Upper lobe of right lung (tissue), 1 donor: ENCODE measurements around the gene MAML3. TPM values are rescaled to one million over a fixed set of nuclear protein-coding genes. Genes with fewer than 3 reads are reported as not detected.

Experiments
- ATAC-seq: fragments of 200-7000 bp; cut with Tn5 transposase; one replicate; pipeline ENCODE4 v1.9.1; 2020; ENCODE audit warnings: mild to moderate bottlenecking, moderate library complexity
- DNase-seq: peaks from one replicate; pipeline ENCODE4 v3.0.0-alpha.2; 2020
- H3K27ac ChIP-seq: fragments of 200-600 bp; one replicate; pipeline ENCODE4 v1.8.0; 2022
- H3K27me3 ChIP-seq: fragments of 200-600 bp; one replicate; pipeline ENCODE4 v1.8.0; 2022; ENCODE audit warnings: mild to moderate bottlenecking
- H3K36me3 ChIP-seq: fragments of 200-600 bp; one replicate; pipeline ENCODE4 v1.8.0; 2022
- H3K4me1 ChIP-seq: fragments of 200-600 bp; one replicate; pipeline ENCODE4 v1.8.0; 2022
- H3K4me3 ChIP-seq: fragments of 200-600 bp; one replicate; pipeline ENCODE4 v1.8.0; 2022; ENCODE audit warnings: mild to moderate bottlenecking
- H3K9me3 ChIP-seq: fragments of 200-600 bp; one replicate; pipeline ENCODE4 v1.8.0; 2022
- intact Hi-C: fragments of 100-400 bp; cut with DNase I; formaldehyde crosslinking; loops from one replicate; pipeline ENCODE4 v1.11.0; 2022
- total RNA-seq: library from RNA; stranded (reverse); fragmentation: NEBNext Ultra II Directional; extraction: Animal tissue kit (Norgen Biotek cat#: 25700); gene quantifications from one replicate; pipeline ENCODE4 v1.2.1, GENCODE V29; 2021
- TF ChIP-seq, protein P1 (sequence below): fragments of 200-600 bp; IDR thresholded peaks from one replicate; pipeline ENCODE4 v1.8.0; 2022; ENCODE audit warnings: antibody characterized with exemption
- donor health status: DM: no; HTN: yes; CAD: no; lungs with severe emphysema.

The MAML3 gene
- total RNA-seq, 1 donor from 2014 or later, result 13.1 TPM

DNA sequence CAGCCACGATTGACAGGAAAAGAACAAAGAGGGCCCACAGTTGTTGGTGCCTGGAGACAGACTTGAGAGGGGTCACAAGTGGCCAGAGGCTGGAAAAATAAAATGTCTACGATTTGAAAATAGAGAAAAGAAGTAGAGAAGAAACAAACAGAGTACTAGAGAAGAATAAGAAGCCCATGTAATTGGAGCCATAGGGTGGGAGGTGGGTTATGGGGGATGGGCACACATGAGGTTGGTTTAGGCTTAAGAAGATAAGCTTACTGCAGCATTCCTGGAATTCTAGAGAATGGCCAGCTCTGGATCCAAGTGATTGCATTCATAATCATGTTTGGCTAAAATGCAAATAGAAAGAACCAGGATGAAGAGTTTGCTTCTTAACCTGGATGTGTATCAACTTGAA lies 210.7 kb downstream of the MAML3 start:
- no peaks in the 10 kb centered on the region for H3K9me3 ChIP-seq
- peaks cover 21% of the 10 kb centered on the region for H3K4me1 ChIP-seq
- no peaks in the 10 kb centered on the region for H3K36me3 ChIP-seq
- no peak overlapping the region for H3K4me3 ChIP-seq
- TF ChIP-seq, protein P1, sequence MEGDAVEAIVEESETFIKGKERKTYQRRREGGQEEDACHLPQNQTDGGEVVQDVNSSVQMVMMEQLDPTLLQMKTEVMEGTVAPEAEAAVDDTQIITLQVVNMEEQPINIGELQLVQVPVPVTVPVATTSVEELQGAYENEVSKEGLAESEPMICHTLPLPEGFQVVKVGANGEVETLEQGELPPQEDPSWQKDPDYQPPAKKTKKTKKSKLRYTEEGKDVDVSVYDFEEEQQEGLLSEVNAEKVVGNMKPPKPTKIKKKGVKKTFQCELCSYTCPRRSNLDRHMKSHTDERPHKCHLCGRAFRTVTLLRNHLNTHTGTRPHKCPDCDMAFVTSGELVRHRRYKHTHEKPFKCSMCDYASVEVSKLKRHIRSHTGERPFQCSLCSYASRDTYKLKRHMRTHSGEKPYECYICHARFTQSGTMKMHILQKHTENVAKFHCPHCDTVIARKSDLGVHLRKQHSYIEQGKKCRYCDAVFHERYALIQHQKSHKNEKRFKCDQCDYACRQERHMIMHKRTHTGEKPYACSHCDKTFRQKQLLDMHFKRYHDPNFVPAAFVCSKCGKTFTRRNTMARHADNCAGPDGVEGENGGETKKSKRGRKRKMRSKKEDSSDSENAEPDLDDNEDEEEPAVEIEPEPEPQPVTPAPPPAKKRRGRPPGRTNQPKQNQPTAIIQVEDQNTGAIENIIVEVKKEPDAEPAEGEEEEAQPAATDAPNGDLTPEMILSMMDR, result no peak
- intact Hi-C loops, result no loop called here
- DNase-seq (no peak), ATAC-seq (no peak)
- no peak overlapping the region for H3K27ac ChIP-seq
- no peaks in the 10 kb centered on the region for H3K27me3 ChIP-seq

DNA sequence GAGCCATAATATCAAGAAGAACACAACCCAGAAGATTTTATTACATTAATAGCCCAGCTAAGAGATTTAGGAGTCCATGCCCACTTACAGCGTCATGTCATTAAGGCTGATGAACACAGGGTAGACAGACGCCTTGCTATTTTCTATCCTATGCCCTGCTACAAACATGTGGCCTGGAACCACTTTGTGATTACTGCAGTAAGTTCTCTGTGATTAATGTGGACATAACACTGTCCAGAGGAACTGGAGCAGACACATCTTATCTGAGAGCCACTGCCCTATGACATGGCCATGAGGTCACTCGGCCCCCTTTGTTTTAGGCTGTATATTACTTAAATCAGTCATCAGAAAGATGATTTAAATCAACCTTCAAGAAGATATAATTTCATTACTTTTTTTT lies 211.7 kb downstream of the MAML3 start:
- no peaks in the 10 kb centered on the region for H3K36me3 ChIP-seq
- TF ChIP-seq, protein P1, result no peak
- H3K9me3 ChIP-seq, result no peaks in the 10 kb centered on the region
- H3K27ac ChIP-seq, result no peak overlapping the region
- peaks cover 10% of the 10 kb centered on the region for H3K4me1 ChIP-seq
- no peak for ATAC-seq
- no peak overlapping the region for H3K4me3 ChIP-seq
- DNase-seq, result no peak
- no peaks in the 10 kb centered on the region for H3K27me3 ChIP-seq
- intact Hi-C loops, result no loop called here

DNA sequence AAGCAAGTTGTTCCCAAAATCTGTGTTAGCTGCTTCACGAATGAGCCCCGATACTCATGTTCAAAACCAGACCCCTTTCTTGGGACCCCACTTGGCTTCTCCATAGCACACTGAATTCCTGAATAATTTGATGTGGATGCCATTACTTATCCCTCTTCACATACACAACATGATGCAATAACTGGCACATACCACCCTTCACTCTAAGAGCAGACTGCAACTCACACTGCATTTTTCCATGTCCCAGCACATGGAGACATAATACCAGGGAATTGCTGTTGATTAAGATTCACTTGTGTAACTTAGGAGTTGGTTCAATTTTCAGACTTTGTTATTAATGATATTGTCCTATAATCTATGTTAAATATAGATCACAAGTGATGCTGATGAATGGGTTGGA lies 213.4 kb downstream of the MAML3 start:
- H3K27me3 ChIP-seq, result no peaks in the 10 kb centered on the region
- no peak overlapping the region for H3K4me3 ChIP-seq
- no peaks in the 10 kb centered on the region for H3K36me3 ChIP-seq
- no peak for ATAC-seq
- no peaks in the 10 kb centered on the region for H3K9me3 ChIP-seq
- TF ChIP-seq, protein P1, result no peak
- H3K27ac ChIP-seq, result no peak overlapping the region
- no peak for DNase-seq
- intact Hi-C loops, result no loop called here
- H3K4me1 ChIP-seq, result no peaks in the 10 kb centered on the region

DNA sequence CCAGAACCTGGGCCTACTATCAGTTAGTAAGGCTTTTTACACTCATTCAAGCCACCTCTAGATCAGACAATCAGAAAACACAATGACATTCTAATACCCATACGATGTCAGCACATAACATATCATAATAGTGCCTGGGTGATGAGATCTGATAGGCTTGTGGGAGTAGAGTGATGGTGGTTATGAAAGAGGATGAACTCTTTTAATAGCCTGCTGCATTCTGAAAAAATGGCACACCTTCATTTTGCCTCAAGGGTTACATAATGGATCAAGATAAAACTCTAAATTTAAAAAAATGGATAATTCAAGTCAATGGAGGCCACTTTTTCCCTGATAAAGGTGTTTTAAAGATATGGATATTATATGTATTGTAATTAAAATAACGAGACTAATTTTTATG lies 215.6 kb downstream of the MAML3 start:
- intact Hi-C loops, result no loop called here
- H3K27me3 ChIP-seq, result no peaks in the 10 kb centered on the region

DNA sequence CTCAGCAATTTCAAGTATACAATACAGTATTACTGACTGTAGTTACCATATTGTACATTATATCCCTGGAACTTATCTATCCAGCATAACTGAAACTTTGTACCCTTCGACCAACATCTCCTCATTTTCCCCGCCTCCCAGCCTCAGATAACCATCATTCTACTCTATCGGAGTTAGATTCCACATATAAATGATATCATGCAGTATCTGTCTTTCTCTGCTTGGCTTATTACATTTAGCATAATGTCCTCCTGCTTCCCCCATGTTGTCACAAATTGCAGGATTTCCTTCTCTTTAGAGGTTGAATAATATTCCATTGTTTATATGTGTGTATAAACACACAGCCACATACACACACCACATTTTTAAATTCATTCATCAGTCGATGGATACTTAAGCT lies 218.1 kb downstream of the MAML3 start:
- TF ChIP-seq, protein P1, result no peak
- DNase-seq (no peak), ATAC-seq (no peak)
- Histone ChIP-seq H3K4me3 (no peak overlapping the region), H3K27ac (no peak overlapping the region), H3K9me3 (no peaks in the 10 kb centered on the region), H3K27me3 (no peaks in the 10 kb centered on the region), H3K4me1 (no peaks in the 10 kb centered on the region), H3K36me3 (no peaks in the 10 kb centered on the region)
- intact Hi-C loops, result no loop called here

More for the DNA sequence above, 215.6 kb downstream of the MAML3 start:
- DNase-seq, result no peak
- TF ChIP-seq, protein P1, result no peak
- no peak for ATAC-seq
- Histone ChIP-seq H3K36me3 (no peaks in the 10 kb centered on the region), H3K4me3 (no peak overlapping the region), H3K27ac (no peak overlapping the region), H3K4me1 (no peaks in the 10 kb centered on the region), H3K9me3 (no peaks in the 10 kb centered on the region)

DNA sequence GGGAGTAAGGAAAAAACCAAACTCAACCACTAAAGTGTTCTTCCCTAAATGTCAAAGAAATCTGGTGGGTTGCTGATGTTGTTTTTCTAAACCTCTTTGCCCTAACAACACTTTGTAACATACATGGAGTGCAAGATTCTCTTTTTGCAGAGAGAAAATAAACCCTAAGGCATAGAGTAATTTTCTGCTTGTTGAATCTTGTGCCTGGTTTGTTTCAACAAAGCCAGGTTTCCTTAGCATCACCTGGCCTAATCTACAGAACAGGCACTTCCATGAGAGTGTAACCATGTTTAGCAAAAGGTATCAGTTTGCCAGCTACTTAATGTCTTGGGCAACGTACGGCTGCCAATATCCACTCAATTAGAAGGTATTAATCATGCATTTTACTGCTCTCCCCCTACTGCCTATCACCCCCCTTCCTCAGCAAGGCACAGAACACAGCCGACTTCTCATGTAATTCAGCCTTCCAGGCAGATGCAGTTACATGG lies 219.2 kb downstream of the MAML3 start:
- intact Hi-C loops, result no loop called here
- Histone ChIP-seq H3K9me3 (no peaks in the 10 kb centered on the region), H3K27me3 (no peaks in the 10 kb centered on the region), H3K27ac (no peak overlapping the region), H3K4me3 (no peak overlapping the region), H3K36me3 (no peaks in the 10 kb centered on the region), H3K4me1 (no peaks in the 10 kb centered on the region)
- TF ChIP-seq, protein P1, result no peak
- DNase-seq (no peak), ATAC-seq (no peak)
